Trophoblast cell (in vitro differentiated cells and primary cell): ENCODE data around the gene NOL6.

Experiments
- DNase-seq, 2 donors: peaks; one replicate each; pipeline ENCODE4 v3.0.0-alpha.2; 2016
- H2AFZ ChIP-seq: 2 replicates; pipeline ENCODE4 v1.6.1; 2013; ENCODE audit warnings: low read length, moderate library complexity, mild to moderate bottlenecking; ENCODE audit not compliant: insufficient read depth, poor library complexity
- H2AK5ac ChIP-seq: 2 replicates; pipeline ENCODE4 v1.6.1; 2013; ENCODE audit warnings: mild to moderate bottlenecking, low read length
- H2BK120ac ChIP-seq: 2 replicates; pipeline ENCODE4 v1.6.1; 2013; ENCODE audit warnings: low read length, mild to moderate bottlenecking, moderate library complexity; ENCODE audit not compliant: insufficient read depth, poor library complexity
- H2BK12ac ChIP-seq: 2 replicates; pipeline ENCODE4 v1.6.1; 2013; ENCODE audit warnings: mild to moderate bottlenecking, low read length, moderate library complexity
- H2BK5ac ChIP-seq: 2 replicates; pipeline ENCODE4 v1.6.1; 2013; ENCODE audit warnings: low read length, low read depth, moderate library complexity, mild to moderate bottlenecking; ENCODE audit not compliant: poor library complexity
- H3K14ac ChIP-seq: 2 replicates; pipeline ENCODE4 v1.6.1; 2013; ENCODE audit warnings: mild to moderate bottlenecking, low read length
- H3K18ac ChIP-seq: 2 replicates; pipeline ENCODE4 v1.6.1; 2013; ENCODE audit warnings: mild to moderate bottlenecking, low read length
- H3K23ac ChIP-seq: 2 replicates; pipeline ENCODE4 v1.6.1; 2013; ENCODE audit warnings: low read length
- H3K27ac ChIP-seq: 2 replicates; pipeline ENCODE4 v1.5.1; 2013; ENCODE audit warnings: low read depth, mild to moderate bottlenecking, inconsistent platforms, low read length, moderate library complexity
- H3K27me3 ChIP-seq: 2 replicates; pipeline ENCODE4 v1.6.1; 2013; ENCODE audit warnings: inconsistent platforms, mild to moderate bottlenecking, low read length, moderate library complexity; ENCODE audit not compliant: insufficient read depth
- H3K36me3 ChIP-seq, 2 experiments: 1 replicate in 1 of 2; 2 replicates in 1 of 2; pipeline ENCODE4 v1.6.1; 2013; ENCODE audit warnings: low read length in 2 of 2, mild to moderate bottlenecking in 2 of 2, moderate library complexity in 1 of 2; ENCODE audit not compliant: insufficient read depth in 2 of 2, control insufficient read depth in 1 of 2
- H3K4ac ChIP-seq: 2 replicates; pipeline ENCODE4 v1.6.1; 2013; ENCODE audit warnings: low read depth, mild to moderate bottlenecking, low read length, moderate library complexity
- H3K4me1 ChIP-seq, 2 experiments: 1 replicate in 1 of 2; 2 replicates in 1 of 2; pipeline ENCODE4 v1.6.1; 2013; ENCODE audit warnings: low read length in 2 of 2, mild to moderate bottlenecking in 2 of 2, moderate library complexity in 1 of 2; ENCODE audit not compliant: insufficient read depth in 2 of 2, control insufficient read depth in 1 of 2
- H3K4me2 ChIP-seq: 2 replicates; pipeline ENCODE4 v1.6.1; 2013; ENCODE audit warnings: inconsistent platforms, mild to moderate bottlenecking, low read length, moderate library complexity
- H3K4me3 ChIP-seq: 2 replicates; pipeline ENCODE4 v1.5.1; 2013; ENCODE audit warnings: mild to moderate bottlenecking, low read depth, low read length, inconsistent platforms
- H3K79me1 ChIP-seq: one replicate; pipeline ENCODE4 v1.6.1; 2013; ENCODE audit warnings: low read length
- H3K79me2 ChIP-seq: 2 replicates; pipeline ENCODE4 v1.6.1; 2013; ENCODE audit warnings: low read length, mild to moderate bottlenecking; ENCODE audit not compliant: control insufficient read depth, insufficient read depth, poor library complexity
- H3K9ac ChIP-seq: 2 replicates; pipeline ENCODE4 v1.6.1; 2013; ENCODE audit warnings: mild to moderate bottlenecking, low read length
- H3K9me3 ChIP-seq: 2 replicates; pipeline ENCODE4 v1.6.1; 2013; ENCODE audit warnings: low read depth, mild to moderate bottlenecking, control low read depth, inconsistent platforms, low read length; ENCODE audit not compliant: insufficient read depth
- H4K12ac ChIP-seq: 2 replicates; pipeline ENCODE4 v1.6.1; 2013; ENCODE audit warnings: low read depth, mild to moderate bottlenecking, low read length, moderate library complexity
- H4K8ac ChIP-seq: 2 replicates; pipeline ENCODE4 v1.6.1; 2013; ENCODE audit warnings: low read depth, mild to moderate bottlenecking, low read length, moderate library complexity
- H4K91ac ChIP-seq: one replicate; pipeline ENCODE4 v1.6.1; 2013; ENCODE audit warnings: low read depth, mild to moderate bottlenecking, low read length, moderate library complexity
- whole genome bisulfite sequencing: extraction: QIAGEN DNeasy Blood & Tissue Kit; methylation state at CpG from one replicate; pipeline ENCODE4 v1.1.7; 2013; ENCODE audit warnings: missing lambda C conversion rate; ENCODE audit not compliant: insufficient read length, insufficient coverage; ENCODE audit errors: extremely low coverage; 5-methylcytosine and 5-hydroxymethylcytosine counted together

The NOL6 gene

DNA sequence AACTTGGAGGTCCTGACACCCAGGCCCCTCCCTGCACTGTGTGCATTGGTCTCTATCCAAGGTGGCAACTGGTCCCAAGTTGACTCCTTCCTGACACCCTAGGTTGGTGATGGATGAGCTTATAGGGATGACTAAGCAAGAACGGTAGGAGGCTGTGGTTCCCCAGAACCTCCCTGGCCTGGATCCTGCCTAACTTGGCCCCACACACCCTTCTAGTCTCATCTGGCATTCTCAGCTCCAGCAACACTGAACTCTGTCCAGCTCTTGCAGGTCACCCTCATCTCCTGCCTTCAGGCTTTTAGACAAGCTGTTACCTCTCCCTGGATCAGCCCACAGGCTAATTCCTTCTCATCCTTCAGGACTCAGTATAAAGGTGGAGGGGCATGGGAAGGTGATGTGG lies 42.8 kb downstream of the NOL6 start:
- peak; percentile 73 to 90 for DNase-seq
- Histone ChIP-seq H4K91ac (no peak overlapping the region), H3K18ac (no peak overlapping the region), H4K8ac (no peak overlapping the region), H4K12ac (no peak overlapping the region), H3K4ac (no peak overlapping the region), H3K79me2 (no peaks in the 10 kb centered on the region), H3K9ac (no peak overlapping the region), H3K27ac (no peak overlapping the region), H3K23ac (no peak overlapping the region), H3K14ac (no peak overlapping the region), H2AFZ (no peak overlapping the region), H3K36me3 (no peaks in the 10 kb centered on the region), H2BK12ac (no peak overlapping the region), H2BK5ac (no peak overlapping the region), H3K79me1 (no peaks in the 10 kb centered on the region), H3K9me3 (no peaks in the 10 kb centered on the region), H3K4me1 (peaks cover 5% of the 10 kb centered on the region in 2 experiments), H3K4me2 (no peak overlapping the region), H3K27me3 (no peaks in the 10 kb centered on the region), H2BK120ac (no peak overlapping the region), H2AK5ac (no peak overlapping the region), H3K4me3 (no peak overlapping the region)
- no CpG with 5 or more reads among the region's 1 CpG for WGBS

DNA sequence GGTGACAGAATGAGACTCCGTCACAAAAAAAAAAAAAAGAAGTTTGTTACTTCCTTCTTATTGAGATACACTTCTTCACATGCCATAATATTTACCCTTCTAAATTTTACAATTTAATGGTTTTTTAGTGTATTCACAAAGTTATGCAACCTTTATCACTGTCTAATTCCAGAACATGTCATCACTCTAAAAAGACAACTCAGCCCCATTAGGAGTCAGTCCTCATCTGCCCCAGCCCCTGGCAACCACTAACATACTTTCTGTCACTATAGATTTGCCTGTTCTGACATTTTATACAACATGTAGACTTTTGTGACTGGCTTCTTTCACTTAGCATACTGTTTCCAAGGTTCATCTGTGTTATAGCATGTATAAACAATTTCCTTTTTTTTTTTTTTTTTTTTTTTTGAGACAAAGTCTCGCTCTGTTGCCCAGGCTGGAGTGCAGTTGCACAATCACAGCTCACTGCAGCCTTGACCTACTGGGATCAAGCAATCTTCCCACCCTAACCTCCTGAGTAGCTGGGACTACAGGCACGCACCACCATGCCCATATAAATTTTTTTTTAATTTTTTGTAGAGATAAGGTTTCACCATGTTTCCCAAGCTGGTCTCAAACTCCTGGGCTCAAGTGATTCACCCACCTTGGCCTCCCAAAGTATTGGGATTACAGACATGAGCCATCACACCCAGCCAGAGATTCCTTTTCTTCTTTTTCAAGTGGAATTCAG lies 44.3 kb downstream of the NOL6 start:
- Histone ChIP-seq H2AK5ac (no peak overlapping the region), H4K8ac (no peak overlapping the region), H4K12ac (no peak overlapping the region), H4K91ac (no peak overlapping the region), H3K79me2 (no peaks in the 10 kb centered on the region), H3K9me3 (no peaks in the 10 kb centered on the region), H3K23ac (no peak overlapping the region), H2AFZ (no peak overlapping the region), H3K4me3 (no peak overlapping the region), H3K27me3 (no peaks in the 10 kb centered on the region), H3K9ac (no peak overlapping the region), H2BK12ac (no peak overlapping the region), H3K18ac (no peak overlapping the region), H3K4me2 (no peak overlapping the region), H3K27ac (no peak overlapping the region), H3K79me1 (no peaks in the 10 kb centered on the region), H2BK5ac (no peak overlapping the region), H3K4me1 (no peaks in the 10 kb centered on the region), H3K14ac (no peak overlapping the region), H2BK120ac (no peak overlapping the region), H3K36me3 (no peaks in the 10 kb centered on the region), H3K4ac (no peak overlapping the region)
- WGBS, result no CpG with 5 or more reads among the region's 3 CpGs
- DNase-seq, result peak; percentile 69 to 86

DNA sequence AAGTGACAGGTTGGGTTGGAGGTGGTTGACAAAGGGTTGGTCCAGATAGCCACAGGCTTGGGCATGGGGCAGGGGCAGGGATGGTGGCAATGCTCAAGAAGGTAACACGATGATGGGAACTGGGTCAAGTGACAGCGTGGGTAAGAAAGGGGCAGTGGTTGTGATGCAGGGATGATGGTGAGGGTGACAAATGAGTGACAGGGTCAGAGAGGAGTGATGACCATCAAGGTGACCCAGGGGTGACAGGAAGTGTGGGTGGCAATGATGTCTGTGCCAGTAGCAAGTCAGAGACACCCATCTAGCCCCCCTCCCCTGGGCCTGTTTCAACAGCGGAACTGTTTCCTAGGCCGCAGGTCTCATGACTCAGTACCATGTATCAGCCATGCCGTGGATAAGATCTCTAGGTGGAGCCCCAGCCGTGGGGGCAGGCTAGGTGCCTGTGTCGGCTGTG lies 46.9 kb downstream of the NOL6 start:
- no peak overlapping the region for H3K4me3 ChIP-seq
- no peak overlapping the region for H4K8ac ChIP-seq
- no peak overlapping the region for H3K27ac ChIP-seq
- H2AK5ac ChIP-seq, result no peak overlapping the region
- DNase-seq, result peak; percentile 73 to 77
- H3K36me3 ChIP-seq, result no peaks in the 10 kb centered on the region
- H3K79me1 ChIP-seq, result no peaks in the 10 kb centered on the region
- H3K14ac ChIP-seq, result no peak overlapping the region
- H3K9me3 ChIP-seq, result no peaks in the 10 kb centered on the region
- no peak overlapping the region for H4K12ac ChIP-seq
- H3K4me1 ChIP-seq, result no peaks in the 10 kb centered on the region
- H3K23ac ChIP-seq, result no peak overlapping the region
- no peaks in the 10 kb centered on the region for H3K79me2 ChIP-seq
- H2BK120ac ChIP-seq, result no peak overlapping the region
- WGBS, result no CpG with 5 or more reads among the region's 7 CpGs
- H3K4me2 ChIP-seq, result no peak overlapping the region
- H2AFZ ChIP-seq, result no peak overlapping the region
- no peak overlapping the region for H2BK5ac ChIP-seq
- no peaks in the 10 kb centered on the region for H3K27me3 ChIP-seq
- H3K4ac ChIP-seq, result no peak overlapping the region
- H4K91ac ChIP-seq, result no peak overlapping the region
- no peak overlapping the region for H3K9ac ChIP-seq
- H2BK12ac ChIP-seq, result no peak overlapping the region
- no peak overlapping the region for H3K18ac ChIP-seq

DNA sequence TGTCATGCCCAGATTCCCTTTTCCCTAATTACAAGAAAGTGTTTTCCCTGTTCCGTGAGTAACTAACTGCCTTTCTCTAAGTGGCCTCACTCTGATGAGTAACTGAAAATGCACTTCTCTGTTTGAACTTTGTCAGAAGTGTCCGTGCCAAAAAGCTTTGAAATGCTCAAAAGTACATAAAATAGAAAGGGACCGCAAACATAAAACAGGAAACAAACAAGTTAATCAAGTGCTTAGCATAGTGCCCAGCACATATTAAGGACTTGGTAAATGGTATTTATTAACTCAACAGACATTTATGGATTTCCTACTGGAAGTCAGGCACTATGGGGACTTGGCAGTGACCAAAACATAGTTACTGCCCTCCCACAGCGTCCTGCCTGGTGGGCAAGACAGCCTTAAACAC lies 48.6 kb downstream of the NOL6 start:
- Histone ChIP-seq H4K91ac (no peak overlapping the region), H3K79me2 (no peaks in the 10 kb centered on the region), H3K4ac (no peak overlapping the region), H3K23ac (no peak overlapping the region), H4K8ac (no peak overlapping the region), H3K9ac (no peak overlapping the region), H4K12ac (no peak overlapping the region), H3K18ac (no peak overlapping the region), H3K36me3 (no peaks in the 10 kb centered on the region), H3K9me3 (no peaks in the 10 kb centered on the region), H2AFZ (no peak overlapping the region), H2BK12ac (no peak overlapping the region), H3K4me3 (no peak overlapping the region), H3K14ac (no peak overlapping the region), H3K4me2 (no peak overlapping the region), H3K4me1 (no peaks in the 10 kb centered on the region), H2BK5ac (no peak overlapping the region), H2BK120ac (no peak overlapping the region), H2AK5ac (no peak overlapping the region), H3K27ac (no peak overlapping the region), H3K79me1 (no peaks in the 10 kb centered on the region), H3K27me3 (no peaks in the 10 kb centered on the region)
- DNase-seq, result peak in 1 of 2 donors; percentile 82
- WGBS, result no CpG with 5 or more reads among the region's 4 CpGs
